Neural cell (in vitro differentiated cells): ENCODE data around the gene COL25A1. TPM values are rescaled to one million over a fixed set of nuclear protein-coding genes. Genes with fewer than 3 reads are reported as not detected.
"Not testable (repeated sequence)": the region's sequence is repeated elsewhere in the genome, so short reads cannot be mapped to it uniquely, and the experiment has no call there.

Source experiments
- H2AFZ ChIP-seq: fragments of 200-600, 300-800 bp; sonication (generic), shearing (Covaris generic); 2 replicates; pipeline ENCODE4 v1.6.0; 2014; ENCODE audit warnings: low read depth, mild to moderate bottlenecking, antibody characterized with exemption, low read length, moderate library complexity
- H3F3A ChIP-seq: fragments of 200-600 bp; shearing (Covaris generic); 2 replicates; pipeline ENCODE4 v1.6.1; 2016; ENCODE audit warnings: mild to moderate bottlenecking, moderate library complexity, mixed read lengths, antibody characterized with exemption, low read length; ENCODE audit not compliant: insufficient read depth, poor library complexity, severe bottlenecking
- H3K27ac ChIP-seq: fragments of 200-600, 300-800 bp; sonication (generic), shearing (Covaris generic); 2 replicates; pipeline ENCODE4 v1.5.1; 2014; ENCODE audit warnings: mild to moderate bottlenecking, low read length, moderate library complexity
- H3K27me3 ChIP-seq: fragments of 300-800, 200-600 bp; sonication (generic), shearing (Covaris generic); 2 replicates; pipeline ENCODE4 v1.6.0; 2014; ENCODE audit warnings: mild to moderate bottlenecking, low read depth, low read length, moderate library complexity; ENCODE audit not compliant: insufficient read depth
- H3K36me3 ChIP-seq: fragments of 300-800, 200-600 bp; sonication (generic), shearing (Covaris generic); 2 replicates; pipeline ENCODE4 v1.5.1; 2014; ENCODE audit warnings: mild to moderate bottlenecking, antibody characterized with exemption, low read length, moderate library complexity; ENCODE audit not compliant: insufficient read depth
- H3K4me2 ChIP-seq: fragments of 300-800, 200-600 bp; sonication (generic), shearing (Covaris generic); 2 replicates; pipeline ENCODE4 v1.6.0; 2014; ENCODE audit warnings: mild to moderate bottlenecking, low read length
- H3K4me3 ChIP-seq: fragments of 300-800, 200-600 bp; sonication (generic), shearing (Covaris generic); 2 replicates; pipeline ENCODE4 v1.5.1; 2014; ENCODE audit warnings: mild to moderate bottlenecking, low read length, moderate library complexity
- H3K79me2 ChIP-seq: fragments of 200-600 bp; shearing (Covaris generic); replicated peaks from 2 replicates; pipeline ENCODE4 v1.6.0; 2014; ENCODE audit warnings: mild to moderate bottlenecking, low read length, moderate library complexity; ENCODE audit not compliant: insufficient read depth
- H3K9ac ChIP-seq: fragments of 300-800, 200-600 bp; sonication (generic), shearing (Covaris generic); 2 replicates; pipeline ENCODE4 v1.6.1; 2016; ENCODE audit warnings: mild to moderate bottlenecking, low read length, mixed read lengths
- H3K9me2 ChIP-seq: fragments of 200-600 bp; shearing (Covaris generic); 2 replicates; pipeline ENCODE4 v1.6.1; 2016; ENCODE audit warnings: mild to moderate bottlenecking, low read length, mixed read lengths; ENCODE audit not compliant: insufficient read depth
- H3K9me3 ChIP-seq: fragments of 200-600, 300-800 bp; sonication (generic), shearing (Covaris generic); 2 replicates; pipeline ENCODE4 v1.6.1; 2016; ENCODE audit warnings: mild to moderate bottlenecking, mixed run types, low read length, moderate library complexity, mixed read lengths
- H4K20me1 ChIP-seq: fragments of 200-600 bp; shearing (Covaris generic); 2 replicates; pipeline ENCODE4 v1.6.1; 2016; ENCODE audit warnings: mild to moderate bottlenecking, mixed run types; ENCODE audit not compliant: insufficient read depth
- CTCF ChIP-seq: fragments of 450-650 bp; IDR thresholded peaks from 2 replicates; pipeline ENCODE4 v1.5.1; 2014; ENCODE audit warnings: antibody characterized with exemption, mild to moderate bottlenecking, moderate library complexity; ENCODE audit not compliant: poor library complexity, severe bottlenecking
- EP300 ChIP-seq: fragments of 450-650 bp; conservative IDR thresholded peaks from 2 replicates; pipeline ENCODE4 v1.6.1; 2014; ENCODE audit warnings: antibody characterized with exemption, mild to moderate bottlenecking, moderate library complexity; ENCODE audit not compliant: poor library complexity, severe bottlenecking
- EZH2 ChIP-seq: fragments of 200-600, 300-800 bp; shearing (Covaris generic), sonication (generic); IDR thresholded peaks from 2 replicates; pipeline ENCODE4 v1.6.1; 2014; ENCODE audit warnings: antibody characterized with exemption, low read length, borderline replicate concordance, mild to moderate bottlenecking; ENCODE audit not compliant: insufficient read depth, poor library complexity, severe bottlenecking
- MXI1 ChIP-seq: fragments of 450-650 bp; conservative IDR thresholded peaks from 2 replicates; pipeline ENCODE4 v1.6.1; 2014; ENCODE audit warnings: antibody characterized with exemption, mild to moderate bottlenecking; ENCODE audit not compliant: poor library complexity, severe bottlenecking
- POLR2AphosphoS5 ChIP-seq: IDR thresholded peaks from 2 replicates; pipeline ENCODE4 v1.6.1; 2012
- RAD21 ChIP-seq: fragments of 450-650 bp; conservative IDR thresholded peaks from 2 replicates; pipeline ENCODE4 v1.6.1; 2014; ENCODE audit warnings: antibody characterized with exemption, mild to moderate bottlenecking, moderate library complexity
- REST ChIP-seq: IDR thresholded peaks from 2 replicates; pipeline ENCODE4 v1.6.1; 2012; ENCODE audit warnings: borderline replicate concordance
- SMC3 ChIP-seq: fragments of 450-650 bp; conservative IDR thresholded peaks from 2 replicates; pipeline ENCODE4 v1.6.1; 2014; ENCODE audit warnings: antibody characterized with exemption, mild to moderate bottlenecking, moderate library complexity; ENCODE audit not compliant: poor library complexity
- TAF1 ChIP-seq: IDR thresholded peaks from 2 replicates; pipeline ENCODE4 v1.6.1; 2012; ENCODE audit warnings: low read depth
- polyA plus RNA-seq: library from polyadenylated mRNA; depleted of rRNA; stranded (reverse); fragments of >200 nt; gene quantifications from 2 replicates; pipeline ENCODE4 v1.2.3, GENCODE V29; 2014

The COL25A1 gene
- polyA plus RNA-seq, 1 donor from 2014 or later, result 32.3 TPM

DNA sequence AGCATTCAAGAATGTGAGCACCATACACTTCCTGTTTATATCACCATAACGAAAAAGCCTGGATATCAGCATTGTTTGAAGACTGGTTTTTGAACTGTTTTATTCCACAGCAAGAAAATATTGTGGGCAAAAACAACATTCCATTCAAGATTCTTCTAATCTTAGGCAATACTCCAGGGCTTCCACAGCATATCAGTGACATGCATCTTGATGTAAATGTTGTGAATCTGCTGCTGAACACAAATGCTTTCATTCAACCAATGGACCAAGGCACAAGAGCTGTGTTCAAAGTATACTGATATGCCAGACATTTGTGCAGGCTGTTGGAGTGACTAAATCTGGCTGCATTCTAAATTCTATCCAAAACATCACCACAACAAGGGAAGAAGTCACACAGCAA is 279.5 kb downstream of the COL25A1 start:
- Histone ChIP-seq H3K9me2 (no peaks in the 10 kb centered on the region), H3F3A (no peaks in the 10 kb centered on the region), H3K4me2 (no peak overlapping the region), H3K79me2 (no peaks in the 10 kb centered on the region), H3K36me3 (no peaks in the 10 kb centered on the region), H3K27me3 (no peaks in the 10 kb centered on the region), H3K4me3 (no peak overlapping the region), H3K9me3 (no peaks in the 10 kb centered on the region), H3K9ac (no peak overlapping the region), H4K20me1 (no peaks in the 10 kb centered on the region), H3K27ac (no peak overlapping the region), H2AFZ (no peak overlapping the region)
- TF ChIP-seq EP300 (no peak), TAF1 (no peak), REST (no peak), RAD21 (no peak), POLR2AphosphoS5 (no peak), EZH2 (no peak), CTCF (no peak), SMC3 (no peak), MXI1 (no peak)

DNA sequence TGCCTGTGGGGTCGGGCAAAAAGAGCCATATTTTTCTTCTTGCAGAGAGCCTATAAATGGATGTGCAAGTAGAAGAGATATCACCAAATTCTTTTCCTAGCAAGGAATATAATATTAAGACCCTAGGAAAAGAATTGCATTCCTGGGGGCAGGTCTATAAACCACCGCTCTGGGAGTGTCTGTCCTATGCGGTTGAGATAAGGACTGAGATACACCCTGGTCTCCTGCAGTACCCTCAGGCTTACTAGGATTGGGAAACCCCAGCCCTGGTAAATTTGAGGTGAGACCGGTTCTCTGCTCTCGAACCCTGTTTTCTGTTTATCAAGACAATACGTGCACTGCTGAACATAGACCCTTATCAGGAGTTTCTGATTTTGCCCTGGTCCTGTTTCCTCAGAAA is 280.8 kb downstream of the COL25A1 start:
- not testable (repeated sequence) for H3K4me3 ChIP-seq, H2AFZ ChIP-seq, H3K9ac ChIP-seq, H3K27me3 ChIP-seq, H3K9me3 ChIP-seq, H3K4me2 ChIP-seq, H3K79me2 ChIP-seq, H3K36me3 ChIP-seq, H3F3A ChIP-seq, H3K9me2 ChIP-seq, H4K20me1 ChIP-seq, H3K27ac ChIP-seq

DNA sequence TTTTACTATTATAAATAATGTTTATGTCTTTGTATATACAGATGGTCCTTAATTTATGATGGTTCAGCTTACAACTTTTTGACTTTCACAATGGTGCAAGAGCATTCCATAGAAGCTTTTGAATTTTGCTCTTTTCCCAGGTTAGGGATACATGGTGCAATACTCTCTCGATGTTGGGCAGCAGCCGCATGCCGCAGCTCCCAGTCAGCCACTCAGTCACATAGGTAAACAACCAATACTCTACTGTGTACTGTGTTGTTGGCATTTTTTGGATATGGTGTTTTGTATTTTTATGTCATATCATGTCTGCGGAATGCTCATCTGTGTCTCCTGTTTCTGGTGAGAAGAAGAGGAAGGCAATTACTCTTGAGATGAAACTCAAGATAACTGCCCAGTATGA is 281.6 kb downstream of the COL25A1 start:
- H2AFZ ChIP-seq, result no peak overlapping the region
- H3K27ac ChIP-seq, result no peak overlapping the region
- H3K36me3 ChIP-seq, result no peaks in the 10 kb centered on the region
- H3K9me2 ChIP-seq, result no peaks in the 10 kb centered on the region
- H3K27me3 ChIP-seq, result no peaks in the 10 kb centered on the region
- H3K4me3 ChIP-seq, result no peak overlapping the region
- H4K20me1 ChIP-seq, result no peaks in the 10 kb centered on the region
- H3K9ac ChIP-seq, result no peak overlapping the region
- TF ChIP-seq TAF1, result no peak
- no peak for TF ChIP-seq REST
- no peak for TF ChIP-seq RAD21
- TF ChIP-seq CTCF, result no peak
- no peak for TF ChIP-seq EZH2
- TF ChIP-seq EP300, result no peak
- TF ChIP-seq MXI1, result no peak
- TF ChIP-seq SMC3, result no peak
- TF ChIP-seq POLR2AphosphoS5, result no peak
- no peaks in the 10 kb centered on the region for H3K79me2 ChIP-seq
- no peaks in the 10 kb centered on the region for H3K9me3 ChIP-seq
- no peak overlapping the region for H3K4me2 ChIP-seq
- H3F3A ChIP-seq, result no peaks in the 10 kb centered on the region
